GM19240 (cell line): ENCODE measurements around the gene C5orf24.

Source experiments
- DNase-seq: peaks from one replicate; pipeline ENCODE4 v3.0.0; 2011; ENCODE audit warnings: low spot score; ENCODE audit not compliant: insufficient read length

The C5orf24 gene

GRCh38 chr5:134905246-134905996 lies 59.7 kb downstream of the C5orf24 start:
- DNase-seq = no peak

DNA sequence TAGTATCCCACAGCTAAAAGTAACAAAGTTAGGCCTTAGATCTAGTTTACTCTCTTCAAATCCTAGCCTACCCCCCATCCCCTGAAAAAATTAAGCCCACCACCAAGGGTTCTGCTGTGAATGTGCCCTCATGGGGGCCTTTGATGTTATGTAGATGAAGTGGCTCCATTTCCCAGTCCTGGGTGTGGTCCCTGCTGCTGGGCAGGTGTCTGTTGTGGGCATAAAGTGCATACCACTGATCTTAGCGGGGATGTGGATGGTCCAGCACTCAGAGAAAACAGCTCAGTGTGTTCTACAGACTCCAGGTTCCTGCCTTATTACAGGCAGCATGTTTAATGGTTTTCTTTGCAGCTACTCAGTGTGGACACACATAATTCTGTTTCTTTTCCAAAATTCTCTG lies 61.0 kb downstream of the C5orf24 start:
- DNase-seq = no peak
